ENCODE data around the gene GRIA1.

Gene GRIA1

GRCh38 chr5:153498516-153498915 is 8.0 kb downstream of the GRIA1 start:
- DNase-seq (ENCODE audit: low read depth): no peak

GRCh38 chr5:153500178-153500577 is 9.7 kb downstream of the GRIA1 start:
- DNase-seq (ENCODE audit: low read depth): no peak

GRCh38 chr5:153504726-153505125 is 14.3 kb downstream of the GRIA1 start:
- DNase-seq (ENCODE audit: low read depth): no peak

DNA sequence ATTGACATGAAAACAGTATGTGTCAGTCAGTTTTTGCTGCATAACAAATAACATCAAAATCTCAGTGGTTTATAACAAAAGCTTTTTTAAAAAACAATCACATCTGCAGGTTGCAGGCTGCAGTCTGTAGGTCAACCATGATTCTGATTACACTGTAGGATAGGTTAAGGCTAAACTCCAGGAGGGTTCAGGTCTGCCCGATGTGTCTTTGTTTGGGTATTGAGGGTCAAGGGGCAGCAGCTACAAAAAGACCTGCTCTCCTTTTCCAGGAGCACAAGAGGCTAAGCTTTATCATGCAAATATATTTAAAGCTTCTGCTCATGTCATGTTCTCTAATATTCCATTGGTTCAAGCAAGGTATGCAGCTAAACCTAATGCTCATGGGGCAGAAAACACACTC is 18.2 kb downstream of the GRIA1 start:
- no peak for DNase-seq (ENCODE audit: low read depth)

DNA sequence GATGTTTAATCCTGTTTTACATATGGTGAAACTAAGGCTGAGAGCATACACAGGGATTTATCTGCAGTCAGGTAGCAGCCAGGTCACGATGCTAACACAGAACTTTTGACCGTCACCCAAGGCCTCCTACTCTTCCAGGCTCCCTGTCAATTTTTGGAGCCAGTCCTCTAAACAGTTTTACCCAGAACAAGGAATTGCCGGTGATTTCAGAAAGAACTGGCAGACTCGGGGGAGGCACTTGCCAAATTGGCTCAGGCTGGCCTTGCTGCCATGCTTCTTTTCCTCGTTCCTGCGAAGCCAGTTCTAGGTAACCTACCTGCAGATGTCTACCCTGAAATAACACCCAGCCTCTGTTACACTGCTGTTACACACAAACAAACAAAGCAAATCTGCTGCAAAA is 21.2 kb downstream of the GRIA1 start:
- no peak for DNase-seq (ENCODE audit: low read depth)

GRCh38 chr5:153513156-153513555 is 22.7 kb downstream of the GRIA1 start:
- no peak for DNase-seq (ENCODE audit: low read depth)

DNA sequence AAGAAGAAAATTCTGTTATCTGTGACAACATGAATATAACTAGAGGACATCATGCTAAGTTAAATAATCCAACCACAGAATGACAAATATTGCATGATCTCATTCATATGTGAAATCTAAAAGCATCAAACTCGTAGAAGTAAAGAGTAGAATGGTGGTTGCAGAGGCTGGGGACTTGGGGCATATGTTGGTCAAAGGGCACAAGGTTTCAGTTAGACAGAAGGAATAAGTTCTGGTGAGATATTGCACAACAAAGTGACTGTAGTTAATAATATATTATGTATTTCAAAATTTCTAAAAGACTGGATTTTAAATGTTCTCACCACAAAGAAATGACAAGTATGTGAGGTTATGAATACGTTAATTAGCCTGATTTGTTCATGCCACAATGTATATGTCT is 24.8 kb downstream of the GRIA1 start:
- DNase-seq (ENCODE audit: low read depth): no peak

DNA sequence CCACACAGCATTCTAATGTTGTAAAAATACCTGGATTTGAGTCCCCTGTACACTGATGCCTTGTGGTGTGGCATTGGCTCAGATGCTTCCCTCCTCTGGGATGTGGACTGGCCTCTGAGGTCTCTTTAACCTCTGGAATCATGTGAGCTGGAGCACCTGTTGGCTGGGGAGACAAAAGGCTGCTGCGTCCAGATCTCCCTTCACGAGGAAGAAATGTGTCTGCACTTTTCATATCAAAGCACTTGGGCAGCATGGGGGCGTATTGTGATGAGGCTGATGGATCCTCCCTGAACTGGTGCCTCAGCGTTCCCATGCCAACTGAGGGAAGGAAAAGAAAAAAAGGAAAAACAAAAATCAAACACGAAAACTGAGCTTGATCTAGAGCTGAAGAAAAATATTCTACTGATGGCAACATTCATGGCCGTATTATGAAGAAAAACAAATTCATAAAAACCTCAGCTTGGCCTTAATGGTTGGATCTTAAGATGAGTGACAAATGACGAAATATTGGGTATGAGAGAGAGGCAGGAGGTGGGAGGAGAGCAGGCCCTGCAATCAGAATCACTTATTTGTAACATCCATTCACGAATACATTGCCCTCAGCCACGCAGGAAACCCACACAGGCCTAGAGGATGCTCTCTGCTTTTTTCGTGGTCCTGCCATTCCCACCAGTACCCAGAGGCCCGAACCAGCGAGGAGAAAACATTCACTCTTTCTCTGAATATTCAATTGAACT is 26.2 kb downstream of the GRIA1 start:
- DNase-seq (ENCODE audit: low read depth): no peak

DNA sequence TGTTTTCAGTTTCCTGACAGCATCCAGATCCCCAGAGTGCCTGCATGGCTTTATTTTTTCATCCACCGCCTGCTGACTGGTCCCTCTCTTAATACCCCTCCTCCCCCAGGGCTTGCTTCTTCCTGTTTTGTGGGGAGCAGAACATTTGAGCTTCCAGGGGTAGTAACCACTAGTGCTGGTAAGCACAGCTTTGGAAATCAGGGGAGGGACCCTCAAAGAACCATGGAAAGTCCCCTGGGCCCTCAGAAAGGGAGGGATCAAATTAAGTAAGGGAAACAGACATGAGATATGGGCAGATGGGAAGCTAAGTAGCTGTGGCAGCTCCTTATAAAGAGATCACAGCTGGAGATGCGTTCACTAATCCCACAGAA is 26.8 kb downstream of the GRIA1 start:
- no peak for DNase-seq (ENCODE audit: low read depth)

DNA sequence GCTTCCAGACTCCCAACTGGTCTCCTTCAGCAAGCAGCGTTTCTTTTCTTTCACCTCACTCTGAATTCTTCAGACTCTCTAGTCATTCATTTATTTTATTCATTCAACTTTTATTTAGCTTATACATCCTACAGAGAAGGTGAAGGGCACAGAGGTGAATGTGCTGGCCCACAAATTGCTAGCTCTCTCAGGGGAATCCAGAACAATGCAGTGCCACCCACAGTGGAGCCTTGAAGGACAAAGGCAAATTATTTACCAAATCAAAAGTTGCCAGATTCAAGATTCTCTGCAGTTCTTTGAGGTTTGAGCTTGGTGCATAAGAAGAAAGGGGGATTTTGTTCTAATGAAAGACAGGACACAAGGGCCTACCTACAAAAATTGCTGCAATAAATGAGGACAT is 29.7 kb downstream of the GRIA1 start:
- no peak for DNase-seq (ENCODE audit: low read depth)

- DNase-seq (ENCODE audit: low read depth): no peak
These were observed 30.5 kb downstream of the GRIA1 start for GRCh38 chr5:153520952-153521351.

- DNase-seq (ENCODE audit: low read depth): no peak
These were observed 32.7 kb downstream of the GRIA1 start for GRCh38 chr5:153523211-153523610.

GRCh38 chr5:153523831-153524230 is 33.4 kb downstream of the GRIA1 start:
- no peak for DNase-seq (ENCODE audit: low read depth)

- DNase-seq (ENCODE audit: low read depth): no peak
These were observed 35.1 kb downstream of the GRIA1 start for GRCh38 chr5:153525536-153525935.

DNA sequence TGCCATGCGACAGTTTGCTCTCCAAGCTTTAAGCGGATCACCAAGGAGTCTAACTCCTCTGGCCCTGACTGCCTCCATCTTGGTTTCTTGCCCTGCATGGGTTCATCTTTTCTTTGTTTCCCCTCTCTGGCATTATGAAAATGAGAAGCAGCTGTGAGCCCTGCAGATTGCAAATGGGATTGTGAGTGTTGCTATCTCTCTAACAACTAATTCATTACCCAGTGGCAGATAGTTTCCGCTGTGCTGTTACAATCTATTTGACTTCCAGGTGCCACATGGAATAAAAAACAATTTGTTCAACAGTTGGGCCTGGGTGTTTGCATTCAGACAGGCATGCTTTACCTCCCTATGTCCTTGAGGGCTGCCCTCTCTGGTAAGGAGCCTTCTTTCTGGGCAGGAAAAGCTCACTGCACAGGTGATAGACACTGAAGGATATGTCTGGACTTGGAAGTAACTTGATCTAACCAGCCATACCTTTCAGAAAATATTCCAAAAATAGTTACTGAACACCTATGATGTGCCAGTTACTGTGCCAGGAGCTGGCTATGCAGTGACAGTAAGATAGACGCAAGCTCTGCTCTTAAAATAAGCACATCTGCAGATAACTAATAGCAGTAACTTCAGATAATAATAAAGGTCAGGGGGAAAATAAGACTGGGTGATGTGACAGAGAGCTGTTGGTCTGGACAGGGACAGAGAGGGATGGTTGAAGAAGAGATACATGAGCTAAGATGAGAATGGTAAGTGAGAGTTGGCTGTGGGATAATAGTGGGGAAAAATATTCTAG is 40.1 kb downstream of the GRIA1 start:
- DNase-seq (ENCODE audit: low read depth): no peak

GRCh38 chr5:153533546-153533945 is 43.1 kb downstream of the GRIA1 start:
- no peak for DNase-seq (ENCODE audit: low read depth)

DNA sequence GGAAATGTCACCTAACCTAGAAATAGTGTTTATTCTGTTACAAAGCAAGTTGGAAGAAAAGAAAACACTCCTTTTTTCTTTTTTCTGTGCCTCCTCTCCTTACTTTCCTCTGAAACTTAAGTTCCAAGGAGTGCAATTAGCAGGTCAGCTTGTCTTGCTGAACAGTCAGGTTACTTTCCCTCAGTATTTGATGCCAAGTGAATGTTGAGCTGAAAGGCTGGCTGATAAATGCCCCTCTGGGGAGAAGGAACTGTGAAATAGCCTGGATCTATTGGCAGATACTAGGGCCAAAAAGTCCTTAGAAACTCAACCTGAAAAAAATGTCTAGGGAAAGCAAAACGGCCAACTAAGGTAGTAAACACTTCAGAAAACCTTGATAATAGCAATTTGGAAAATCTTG is 43.6 kb downstream of the GRIA1 start:
- no peak for DNase-seq (ENCODE audit: low read depth)

DNA sequence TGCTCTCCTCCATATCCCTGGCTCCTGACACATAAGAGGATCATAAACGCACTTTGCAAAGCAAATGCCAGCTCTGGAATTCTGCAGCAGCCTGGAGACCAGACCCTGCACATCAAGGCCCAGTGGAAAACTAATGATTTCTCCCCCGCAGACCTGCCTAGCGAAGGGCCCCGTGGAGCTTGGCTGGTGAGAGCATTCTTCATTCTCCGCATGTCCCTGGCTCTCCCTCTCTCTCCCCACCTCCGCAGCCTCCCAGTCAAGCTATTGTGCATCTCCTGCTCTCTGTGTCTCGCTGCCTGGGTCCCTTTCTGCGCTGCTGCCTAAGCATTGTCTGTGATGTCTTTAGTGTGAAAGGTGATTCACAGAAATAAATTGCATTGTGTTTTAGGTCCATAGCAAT is 46.7 kb downstream of the GRIA1 start:
- DNase-seq (ENCODE audit: low read depth): no peak

DNA sequence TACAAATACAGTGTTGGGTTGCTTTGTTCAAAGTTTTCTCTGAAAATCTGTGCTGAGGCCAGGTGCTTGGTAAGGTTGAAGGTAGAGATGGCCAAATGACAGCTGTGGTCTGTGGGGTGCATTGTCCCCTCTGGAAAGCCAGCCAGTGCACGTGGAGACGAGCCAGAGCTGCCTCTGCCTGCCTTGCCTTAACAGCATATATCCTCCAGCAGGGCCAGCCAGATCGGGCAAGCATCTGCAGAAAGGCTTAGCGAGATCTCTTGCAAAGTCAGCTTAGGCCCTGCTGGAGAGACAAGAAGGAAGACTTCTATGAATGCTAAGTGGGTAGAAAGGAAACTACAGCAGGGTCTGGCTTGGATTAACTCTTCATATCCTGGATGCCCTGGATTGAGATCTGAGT is 49.5 kb downstream of the GRIA1 start:
- no peak for DNase-seq (ENCODE audit: low read depth)

DNA sequence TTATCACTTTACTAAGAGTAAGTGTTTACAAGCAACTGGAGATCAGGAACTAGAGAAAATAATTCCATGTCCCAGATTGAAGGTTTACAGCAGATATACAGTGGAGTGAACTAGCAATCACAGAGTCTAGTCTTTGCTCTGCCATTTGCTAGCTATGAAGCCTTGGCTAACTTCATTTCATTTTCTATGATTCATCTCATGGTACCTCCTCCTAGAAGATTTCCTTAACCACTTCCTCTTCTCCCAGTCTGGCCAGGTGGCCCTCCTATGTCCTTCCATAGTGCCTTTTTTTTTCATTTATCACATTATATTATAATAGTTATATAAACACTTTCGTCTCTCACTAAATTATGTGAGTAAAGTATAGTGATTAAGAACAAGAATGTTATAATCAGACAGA is 52.1 kb downstream of the GRIA1 start:
- no peak for DNase-seq (ENCODE audit: low read depth)

- DNase-seq (ENCODE audit: low read depth): no peak
These were observed 52.8 kb downstream of the GRIA1 start for GRCh38 chr5:153543288-153543687.

DNA sequence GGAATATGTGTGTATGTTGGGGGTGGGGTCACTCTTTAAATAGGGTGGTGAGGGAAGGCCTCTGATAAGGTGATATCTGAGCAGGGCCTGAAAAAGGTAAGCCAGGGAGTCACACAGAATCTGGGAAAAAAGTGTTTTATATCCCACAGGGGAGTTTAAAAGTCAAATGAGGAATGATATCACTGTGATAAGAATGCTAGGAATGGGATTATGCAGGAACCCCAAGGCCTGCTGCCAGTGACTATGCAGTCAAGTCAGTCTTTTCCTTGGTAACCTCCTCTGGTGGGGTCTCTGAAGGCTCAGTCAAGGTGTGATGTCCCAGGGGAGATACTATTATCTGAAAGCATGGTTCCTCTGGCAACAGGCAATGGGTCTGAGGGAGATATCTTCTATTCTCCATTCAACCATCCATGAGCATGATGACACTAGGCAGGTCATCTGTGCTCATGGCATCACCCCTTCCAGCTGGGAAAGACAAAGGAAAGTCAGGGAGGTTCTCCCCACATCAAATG is 53.5 kb downstream of the GRIA1 start:
- DNase-seq (ENCODE audit: low read depth): no peak

DNA sequence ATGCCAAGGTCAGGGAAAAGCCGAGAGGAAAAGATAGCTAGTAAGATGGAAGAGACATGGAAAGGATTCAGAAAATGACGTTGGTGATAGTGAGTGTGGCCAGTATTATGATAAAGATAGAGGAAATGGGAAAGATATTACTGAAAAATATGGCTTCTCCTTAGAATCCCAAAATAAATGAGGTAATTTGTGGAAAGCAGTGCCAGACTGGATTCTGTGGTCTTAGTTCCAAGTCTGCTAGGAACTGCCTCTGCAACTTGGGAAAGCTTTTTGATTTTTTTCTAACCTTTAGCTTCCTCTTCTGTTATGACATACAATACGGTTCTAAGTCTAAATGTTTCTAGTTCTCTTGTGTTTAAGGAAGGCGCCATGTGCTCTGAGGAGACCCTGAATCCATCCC is 54.2 kb downstream of the GRIA1 start:
- no peak for DNase-seq (ENCODE audit: low read depth)

- no peak for DNase-seq (ENCODE audit: low read depth)
These were observed 56.1 kb downstream of the GRIA1 start for GRCh38 chr5:153546566-153546965.
